GM19467 (cell line): Measurements from ENCODE around the gene SETBP1.

ENCODE experiments used
- ATAC-seq: cut with Tn5 transposase; IDR thresholded peaks from one replicate; pipeline ENCODE4 v1.9.1; 2021; ENCODE audit warnings: mild to moderate bottlenecking, moderate library complexity; ENCODE audit not compliant: unreplicated experiment

The SETBP1 gene

DNA sequence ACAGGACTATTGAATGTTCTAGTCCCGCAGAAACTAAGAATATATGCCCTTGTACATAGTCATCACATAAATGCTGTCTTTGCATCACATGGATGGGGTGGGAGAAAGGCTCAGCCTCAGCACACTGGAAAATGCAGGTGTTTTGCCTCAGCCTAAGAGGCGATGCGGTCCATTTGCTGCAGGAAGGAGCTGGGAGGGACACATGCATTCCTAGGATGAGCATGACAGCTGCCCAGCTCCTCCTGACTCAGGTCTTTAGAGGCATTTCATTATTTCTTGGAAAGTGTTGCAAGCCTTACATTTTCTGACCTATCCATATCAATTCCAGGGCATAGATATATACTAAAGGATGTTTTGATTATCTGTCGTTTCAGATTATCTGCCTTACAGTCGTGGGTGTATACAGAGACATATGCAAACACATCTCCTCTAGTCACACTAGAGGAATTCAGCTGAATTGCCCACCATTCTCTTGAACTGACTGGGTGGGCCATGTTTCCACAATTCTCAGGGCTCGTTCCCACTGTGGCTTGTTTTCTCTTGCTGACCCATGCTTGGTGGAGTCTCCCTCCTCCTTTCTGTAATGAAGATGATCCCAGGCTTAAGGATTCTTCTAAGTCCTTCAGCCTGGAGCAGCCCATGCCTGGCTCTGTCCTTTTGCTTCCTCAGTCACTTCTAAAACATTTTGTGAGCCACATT lies 156.9 kb downstream of the SETBP1 start:
- ATAC-seq: no peak

DNA sequence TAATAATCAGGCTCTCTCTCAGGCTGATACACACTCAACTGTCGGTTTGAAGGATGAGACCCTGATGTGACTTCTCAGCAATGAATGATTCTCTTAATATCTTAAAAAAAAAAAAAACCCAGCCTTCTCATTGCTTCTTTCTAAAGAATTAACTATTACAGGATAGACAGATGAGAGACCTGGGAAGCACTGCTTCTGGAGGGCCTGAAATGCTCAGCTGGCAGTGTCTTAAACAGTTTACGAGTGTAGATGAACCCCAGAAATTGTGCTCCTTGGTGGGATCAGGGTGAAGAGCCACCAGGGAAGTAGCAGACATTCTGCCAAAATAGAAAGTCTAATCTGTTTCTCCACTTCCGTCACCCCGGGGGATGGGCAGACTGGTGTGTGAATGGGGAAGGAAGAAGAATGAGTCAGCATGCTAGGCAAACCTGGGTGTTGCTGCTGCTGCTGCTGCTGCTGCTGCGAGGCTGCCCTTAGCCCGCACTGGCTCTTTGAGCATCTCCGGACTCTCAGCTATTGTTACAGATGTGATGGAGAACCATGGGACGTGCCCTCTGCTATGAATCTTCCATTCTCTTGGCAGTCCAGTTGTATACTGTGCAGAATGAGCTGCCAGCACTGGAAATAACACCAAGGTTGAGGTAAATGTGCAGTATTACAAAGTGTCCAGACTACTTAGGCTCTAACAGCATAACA lies 158.4 kb downstream of the SETBP1 start:
- peak; percentile 98 for ATAC-seq

DNA sequence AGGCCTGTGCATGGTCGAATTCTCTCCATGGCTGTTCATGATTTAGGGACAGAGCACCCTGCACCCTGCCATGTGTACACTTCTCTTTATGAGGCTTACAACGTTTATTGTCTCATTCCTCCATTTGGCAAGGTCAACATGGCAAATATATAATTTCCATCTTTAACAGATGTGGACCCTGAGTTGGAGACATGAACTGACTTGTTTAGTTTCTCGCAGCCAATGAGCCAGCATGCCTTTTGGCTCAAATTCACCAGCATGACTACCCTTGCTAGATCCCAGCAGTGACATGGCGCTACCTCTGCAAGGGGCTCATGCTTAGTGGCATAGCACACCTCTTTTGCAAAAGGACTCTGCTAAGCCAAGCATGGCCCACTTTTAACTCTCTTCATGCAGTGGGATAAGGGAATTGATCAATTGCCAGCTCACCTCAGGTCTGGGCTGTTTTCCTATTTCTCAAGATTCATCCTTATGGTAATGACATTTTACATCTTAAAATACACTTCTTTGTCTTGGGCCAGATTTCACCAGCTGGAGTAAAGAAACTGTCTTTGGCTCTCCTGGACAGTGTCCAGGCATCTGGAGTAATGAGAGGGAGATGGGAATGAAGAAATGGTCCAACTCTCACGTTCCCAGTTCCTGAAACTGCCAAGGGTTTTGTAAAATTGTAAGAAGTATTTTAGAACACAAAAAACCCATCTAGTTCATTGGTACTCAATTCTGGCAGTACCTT lies 159.5 kb downstream of the SETBP1 start:
- no peak for ATAC-seq

DNA sequence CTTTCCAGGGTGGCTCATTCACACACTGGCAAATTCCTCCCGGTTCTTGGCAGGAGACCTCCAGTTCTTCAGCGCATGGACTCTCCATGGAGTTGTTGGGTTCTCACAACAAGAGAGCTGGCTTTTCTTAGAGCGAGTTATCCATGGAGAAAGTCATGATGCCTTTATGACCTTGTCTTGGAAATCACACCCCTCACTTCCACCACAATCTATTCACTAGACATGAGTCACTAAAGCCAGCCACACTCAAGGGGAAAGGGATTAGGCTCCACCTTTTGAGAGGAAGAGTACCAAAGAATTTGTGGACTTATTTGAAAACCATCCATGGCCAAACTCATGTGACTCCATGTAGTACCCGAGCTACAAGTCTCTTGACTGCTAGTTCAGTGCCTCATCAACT lies 160.5 kb downstream of the SETBP1 start:
- ATAC-seq: no peak

- ATAC-seq: no peak
These were observed 161.3 kb downstream of the SETBP1 start for GRCh38 chr18:44841752-44842587.

- ATAC-seq: no peak
These were observed 162.1 kb downstream of the SETBP1 start for GRCh38 chr18:44842588-44843412.

- ATAC-seq: no peak
These were observed 163.8 kb downstream of the SETBP1 start for GRCh38 chr18:44844486-44844885.

- no peak for ATAC-seq
These were observed 165.8 kb downstream of the SETBP1 start for GRCh38 chr18:44846450-44846849.

- no peak for ATAC-seq
These were observed 168.1 kb downstream of the SETBP1 start for GRCh38 chr18:44848644-44849335.

- no peak for ATAC-seq
These were observed 168.7 kb downstream of the SETBP1 start for GRCh38 chr18:44849361-44849760.

- ATAC-seq: no peak
These were observed 169.3 kb downstream of the SETBP1 start for GRCh38 chr18:44850001-44850400.

DNA sequence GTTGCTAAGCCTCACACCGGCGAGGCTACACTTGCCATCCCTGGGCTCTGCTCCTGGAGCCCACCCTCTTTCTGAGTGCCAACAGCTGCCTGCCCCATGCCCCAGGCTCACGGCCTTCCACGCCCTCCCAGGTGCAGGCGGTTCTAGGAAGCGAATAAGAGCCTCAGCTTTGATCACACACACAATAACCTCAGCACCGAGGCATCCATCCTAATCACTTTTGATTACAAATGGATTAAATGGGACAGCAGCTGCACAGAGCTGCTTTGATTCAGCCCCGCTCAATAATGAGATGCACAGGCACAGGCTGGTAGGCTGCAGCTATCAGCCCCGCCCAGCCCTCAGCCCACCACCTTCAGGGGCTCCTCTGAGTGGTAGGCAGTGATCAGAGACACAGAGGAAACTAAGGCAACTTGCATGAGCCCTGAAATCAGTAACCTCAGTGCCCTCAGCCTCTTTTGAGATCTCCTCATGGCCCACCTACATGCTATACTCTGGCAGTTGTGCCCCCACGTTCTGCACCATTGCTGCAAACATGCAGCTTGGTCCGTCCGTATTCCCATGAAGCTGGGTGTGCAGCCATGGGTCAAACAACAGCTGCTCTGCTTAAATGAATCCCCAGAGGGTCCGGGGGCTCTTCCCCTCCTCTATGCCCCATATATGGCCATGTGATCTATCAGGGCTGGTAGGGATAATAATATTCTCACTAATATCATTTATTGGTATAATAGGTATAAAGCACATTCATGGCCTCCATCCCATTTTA lies 171.4 kb downstream of the SETBP1 start:
- ATAC-seq: no peak

GRCh38 chr18:44852818-44853217 lies 172.1 kb downstream of the SETBP1 start:
- no peak for ATAC-seq

- no peak for ATAC-seq
These were observed 172.7 kb downstream of the SETBP1 start for GRCh38 chr18:44853430-44853829.

DNA sequence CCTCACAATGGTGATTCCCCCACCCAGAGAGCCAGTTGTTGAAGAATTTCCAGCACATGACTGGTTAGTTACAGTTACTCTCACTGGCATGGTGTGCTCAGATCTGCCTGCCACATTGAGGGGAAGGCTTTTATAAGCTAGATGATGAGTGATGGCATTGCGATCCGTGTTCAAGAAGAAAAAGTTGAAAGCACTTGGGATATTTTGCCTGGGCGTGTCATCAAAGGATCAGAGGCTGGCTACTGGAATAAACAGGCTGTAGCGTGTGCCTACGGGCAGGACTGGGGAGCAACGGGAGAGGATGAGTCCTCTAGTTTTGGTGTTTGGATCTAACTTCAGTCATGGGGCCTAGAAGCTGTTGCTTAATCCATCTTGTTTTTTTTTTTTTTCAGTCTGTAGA lies 175.0 kb downstream of the SETBP1 start:
- ATAC-seq: no peak

- ATAC-seq: no peak
These were observed 175.5 kb downstream of the SETBP1 start for GRCh38 chr18:44856157-44856556.

DNA sequence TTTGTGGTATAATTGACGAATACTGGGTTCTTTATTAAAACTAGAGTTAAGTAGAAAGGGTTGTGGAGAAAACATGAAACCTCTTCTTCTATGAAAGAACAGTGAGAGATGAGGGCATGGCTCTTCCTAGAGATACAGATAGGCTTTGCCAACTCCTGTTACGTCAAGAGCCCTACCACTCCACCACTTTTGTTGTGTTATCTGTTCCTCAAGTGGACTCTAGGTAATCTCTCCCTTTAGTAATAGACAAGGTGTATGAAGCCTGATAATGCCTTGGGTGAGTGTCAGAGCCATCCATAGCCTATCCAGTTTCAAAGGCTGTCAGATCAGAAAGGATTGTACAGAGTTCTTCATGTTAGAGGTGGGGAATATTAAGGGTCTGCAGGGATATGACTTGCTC lies 176.4 kb downstream of the SETBP1 start:
- ATAC-seq: no peak

DNA sequence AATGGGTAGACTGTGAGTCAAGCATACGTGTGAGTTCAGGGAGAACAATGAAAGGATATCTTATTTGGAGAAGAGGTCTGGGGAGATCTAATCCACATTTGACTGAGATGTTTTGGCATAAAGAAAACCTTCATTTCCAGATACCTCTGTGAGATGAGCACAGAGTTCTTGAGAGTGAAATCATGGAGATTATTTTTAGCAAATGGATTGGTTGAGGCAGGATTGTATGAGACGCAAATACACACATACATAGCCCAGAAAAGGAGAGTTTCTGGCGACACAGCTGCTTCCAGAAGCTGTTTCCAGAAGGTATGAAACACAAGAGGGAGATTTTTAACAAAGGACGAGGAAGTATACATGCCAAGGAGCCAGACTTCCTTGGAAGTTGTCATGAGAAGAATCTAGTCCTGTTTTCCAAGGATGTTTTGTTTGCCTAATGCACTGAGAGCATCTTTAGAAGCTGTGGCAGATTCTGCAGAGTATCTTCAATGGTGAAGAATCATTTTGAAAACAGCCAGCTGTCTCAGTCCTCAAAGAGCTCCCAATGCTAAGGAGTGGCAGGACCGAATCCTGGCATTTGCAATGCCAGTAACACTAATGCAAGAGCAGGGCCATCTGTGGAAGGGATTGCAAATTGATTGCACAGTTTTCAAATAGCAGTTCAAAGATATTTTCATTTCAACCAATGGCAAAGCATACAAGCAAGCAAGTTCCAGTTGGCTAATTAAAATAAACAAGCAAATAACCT lies 177.2 kb downstream of the SETBP1 start:
- no peak for ATAC-seq
